GM21737 (cell line): ENCODE results near the gene C1orf226.

Experiments
- ATAC-seq: cut with Tn5 transposase; IDR thresholded peaks from one replicate; pipeline ENCODE4 v1.9.1; 2021; ENCODE audit warnings: mild to moderate bottlenecking, moderate library complexity; ENCODE audit not compliant: unreplicated experiment

C1orf226 gene

GRCh38 chr1:162365284-162366020, 16.1 kb upstream of the C1orf226 start:
- ATAC-seq = no peak

DNA sequence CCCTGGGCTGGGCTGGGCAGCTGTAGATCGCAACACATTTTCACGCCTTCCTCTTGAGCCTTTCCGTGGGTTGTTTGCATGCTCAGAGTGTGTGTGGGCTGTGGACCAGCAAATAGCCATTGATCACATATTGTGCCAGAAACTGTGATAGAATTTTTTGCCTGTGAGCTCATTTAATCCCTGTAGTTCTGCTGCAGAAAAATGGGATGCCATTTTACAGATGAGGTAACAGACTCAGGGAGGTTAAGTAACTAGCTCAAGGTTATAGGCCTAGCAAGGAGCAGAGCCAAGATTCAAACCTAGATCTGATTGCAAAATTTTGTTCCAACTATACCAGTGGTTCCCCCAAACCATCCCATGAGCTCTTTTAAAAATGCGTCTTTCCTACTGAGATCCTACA, 15.4 kb upstream of the C1orf226 start:
- ATAC-seq = no peak

DNA sequence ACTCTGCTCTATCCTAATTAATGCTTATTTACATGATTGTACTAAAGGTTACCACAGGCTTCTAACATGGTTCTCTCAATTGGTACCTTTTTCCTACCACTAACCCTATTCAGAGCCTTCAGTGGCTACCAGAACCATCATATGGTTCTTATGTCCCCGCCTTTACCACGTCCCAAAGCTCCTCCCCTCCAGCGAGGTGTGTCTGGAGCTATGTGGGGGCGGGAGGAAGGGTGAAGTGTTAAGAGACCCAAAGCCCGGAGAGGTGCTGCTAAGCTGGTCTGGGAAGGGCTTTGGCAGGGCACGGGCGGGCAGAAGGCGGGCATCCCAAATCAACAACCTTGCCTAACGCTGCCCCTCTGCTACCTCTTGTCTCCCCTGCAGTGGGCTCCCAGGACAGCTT, 14.9 kb upstream of the C1orf226 start:
- ATAC-seq = no peak

DNA sequence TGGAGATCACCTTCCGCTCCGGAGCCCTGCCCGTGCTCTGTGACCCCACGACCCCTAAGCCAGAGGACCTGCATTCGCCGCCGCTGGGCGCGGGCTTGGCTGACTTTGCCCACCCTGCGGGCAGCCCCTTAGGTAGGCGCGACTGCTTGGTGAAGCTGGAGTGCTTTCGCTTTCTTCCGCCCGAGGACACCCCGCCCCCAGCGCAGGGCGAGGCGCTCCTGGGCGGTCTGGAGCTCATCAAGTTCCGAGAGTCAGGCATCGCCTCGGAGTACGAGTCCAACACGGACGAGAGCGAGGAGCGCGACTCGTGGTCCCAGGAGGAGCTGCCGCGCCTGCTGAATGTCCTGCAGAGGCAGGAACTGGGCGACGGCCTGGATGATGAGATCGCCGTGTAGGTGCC, 14.5 kb upstream of the C1orf226 start:
- no peak for ATAC-seq

GRCh38 chr1:162367772-162368171, 13.8 kb upstream of the C1orf226 start:
- ATAC-seq = no peak

- ATAC-seq = no peak
These were observed 13.1 kb upstream of the C1orf226 start for GRCh38 chr1:162368451-162368850.

DNA sequence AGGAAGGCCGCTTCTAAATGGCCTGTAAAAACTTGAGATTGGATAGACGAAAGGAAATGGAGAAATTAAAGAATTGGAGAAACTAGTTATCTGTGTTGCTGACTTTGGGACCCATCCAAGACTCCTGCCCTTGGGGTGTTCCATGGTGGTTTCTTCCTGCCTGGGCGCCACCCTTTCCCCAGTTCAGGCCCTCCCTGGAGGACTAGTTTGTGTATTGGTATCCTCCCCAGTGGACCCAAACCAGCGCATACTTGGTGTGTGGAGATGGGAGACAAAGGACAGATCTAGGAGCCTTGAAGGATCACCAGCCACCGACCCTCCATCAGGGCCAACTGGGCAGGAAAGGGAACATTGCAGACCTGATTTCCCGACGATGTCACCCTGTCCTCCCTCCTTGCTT, 12.0 kb upstream of the C1orf226 start:
- no peak for ATAC-seq

DNA sequence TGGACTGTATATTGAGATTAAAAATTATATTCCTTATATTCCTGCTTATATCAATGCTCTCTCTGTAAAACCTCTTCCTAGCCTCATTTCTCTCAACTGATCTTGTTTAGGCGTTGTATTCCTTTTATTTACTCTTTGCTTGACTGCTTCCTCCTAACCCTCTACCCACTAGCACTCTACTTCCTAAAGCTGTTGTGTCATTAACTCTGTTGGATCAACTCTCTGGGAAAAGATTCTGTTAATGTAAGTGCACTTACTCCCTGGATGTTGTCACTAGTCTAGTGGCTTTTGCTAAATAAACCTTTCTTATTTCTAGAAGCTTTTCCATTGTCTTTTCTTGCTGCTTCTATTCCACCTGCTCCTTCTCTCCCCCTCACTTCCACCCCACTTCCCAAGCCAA, 11.4 kb upstream of the C1orf226 start:
- no peak for ATAC-seq

DNA sequence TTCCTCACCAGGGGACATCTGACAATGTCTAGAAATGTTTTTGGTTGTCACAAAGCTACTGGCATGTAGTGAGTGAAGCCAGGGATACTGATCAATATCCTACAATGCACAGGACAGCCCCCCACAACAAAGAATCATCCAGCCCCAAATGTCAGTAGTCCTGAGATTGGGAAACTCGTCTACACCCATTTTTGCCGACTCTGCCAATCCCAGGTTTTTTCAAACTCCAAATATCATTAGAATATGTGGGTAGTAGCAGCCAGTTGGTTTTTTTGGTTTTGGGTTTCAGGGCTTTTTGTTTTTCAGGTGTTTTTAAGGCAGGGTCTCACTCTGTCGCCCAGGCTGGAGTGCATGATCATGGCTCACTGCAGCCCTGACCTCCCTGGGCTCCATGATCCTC, 10.8 kb upstream of the C1orf226 start:
- no peak for ATAC-seq

DNA sequence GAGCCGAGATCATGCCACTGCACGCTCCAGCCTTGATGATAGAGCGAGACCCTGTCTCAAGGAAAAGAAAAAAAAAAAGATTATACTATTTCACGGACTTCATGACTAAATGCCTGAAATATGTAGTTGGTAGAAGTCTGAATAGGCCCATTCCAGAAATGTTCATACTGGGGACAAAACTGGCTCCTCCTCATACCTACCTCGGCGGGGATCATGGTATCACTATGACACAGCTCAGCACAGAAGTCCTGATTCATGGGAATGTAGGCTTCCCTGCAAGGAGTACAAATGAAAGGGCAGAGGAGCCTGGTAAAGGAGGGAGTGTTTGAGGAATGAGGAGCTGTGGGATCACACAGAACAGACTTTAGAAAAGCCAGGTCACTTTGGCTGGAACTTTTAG, 9.9 kb upstream of the C1orf226 start:
- no peak for ATAC-seq

DNA sequence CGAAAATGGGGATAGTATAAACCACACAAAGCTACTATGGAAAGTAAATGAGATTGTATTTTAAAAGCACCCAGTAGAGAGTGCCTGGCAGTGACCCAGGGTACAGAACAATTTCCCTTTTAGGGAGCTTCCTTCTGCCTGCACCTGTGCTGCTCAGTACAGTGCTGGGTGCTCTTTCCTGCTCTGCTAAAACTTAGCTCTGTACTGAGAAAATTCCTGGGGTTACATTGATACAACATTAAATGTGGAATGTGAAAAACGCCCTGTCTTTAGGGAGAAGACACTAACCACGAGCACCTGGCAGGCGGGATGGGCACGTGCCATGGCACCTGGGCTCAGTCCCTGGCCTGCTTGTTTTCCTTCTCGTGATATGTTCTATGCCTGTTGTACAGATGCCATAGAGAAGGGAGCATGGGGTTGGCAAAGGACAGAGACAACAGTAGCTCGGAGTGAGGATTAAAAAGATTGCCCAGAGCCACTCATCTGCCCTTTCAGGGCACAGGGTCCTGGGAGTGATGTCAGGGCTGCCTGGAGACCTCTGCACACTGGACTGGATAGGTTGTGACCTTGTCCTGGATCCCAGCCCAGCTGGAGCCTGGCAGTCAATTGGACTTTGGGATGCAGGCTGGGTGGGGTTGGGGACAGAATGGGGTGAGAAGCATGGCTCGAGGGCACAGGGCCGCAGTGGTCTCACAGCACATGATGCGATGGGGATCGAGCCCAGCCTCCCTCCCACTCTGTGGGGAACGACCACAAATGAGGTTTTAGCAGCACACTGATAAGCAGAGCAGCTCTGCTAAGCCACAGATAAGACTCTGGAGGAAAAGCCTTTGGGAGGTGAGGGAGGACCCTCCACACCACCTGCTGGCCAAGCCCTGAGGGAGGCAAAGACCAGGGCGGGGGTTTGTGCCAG, 9.1 kb upstream of the C1orf226 start:
- ATAC-seq = no peak

DNA sequence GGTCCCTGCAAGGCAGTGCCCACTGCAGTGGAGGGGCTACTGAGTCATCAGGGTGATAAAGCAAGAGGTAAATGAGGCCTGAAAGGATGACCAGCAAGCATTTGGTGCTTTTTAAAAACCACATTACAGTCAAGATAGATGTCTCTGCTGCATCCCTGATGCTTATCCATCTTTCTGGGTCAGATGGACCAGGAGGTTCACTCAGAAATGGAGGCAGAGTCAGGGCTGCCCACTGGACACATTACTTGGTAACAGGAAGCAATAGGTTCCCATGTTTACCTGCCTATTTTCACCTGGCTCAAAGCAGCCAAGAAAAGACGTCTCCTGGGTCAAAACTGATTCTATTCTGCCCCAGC, 8.5 kb upstream of the C1orf226 start:
- ATAC-seq = no peak

GRCh38 chr1:162373541-162374260, 7.8 kb upstream of the C1orf226 start:
- ATAC-seq = no peak

- ATAC-seq = no peak
These were observed 7.1 kb upstream of the C1orf226 start for GRCh38 chr1:162374406-162374805.

GRCh38 chr1:162375463-162375862, 6.1 kb upstream of the C1orf226 start:
- no peak for ATAC-seq

- ATAC-seq = no peak
These were observed 4.8 kb upstream of the C1orf226 start, which contains the start of gene SPATA46 for GRCh38 chr1:162376691-162377090. Gene SPATA46 (minus strand): TSS chr1:162376854. CDS start chr1:162376790, 64 bp downstream.

GRCh38 chr1:162380061-162380846, 1.3 kb upstream of the C1orf226 start:
- ATAC-seq = no peak

- no peak for ATAC-seq
These were observed 618 bp downstream of the C1orf226 start for GRCh38 chr1:162381941-162382750.

DNA sequence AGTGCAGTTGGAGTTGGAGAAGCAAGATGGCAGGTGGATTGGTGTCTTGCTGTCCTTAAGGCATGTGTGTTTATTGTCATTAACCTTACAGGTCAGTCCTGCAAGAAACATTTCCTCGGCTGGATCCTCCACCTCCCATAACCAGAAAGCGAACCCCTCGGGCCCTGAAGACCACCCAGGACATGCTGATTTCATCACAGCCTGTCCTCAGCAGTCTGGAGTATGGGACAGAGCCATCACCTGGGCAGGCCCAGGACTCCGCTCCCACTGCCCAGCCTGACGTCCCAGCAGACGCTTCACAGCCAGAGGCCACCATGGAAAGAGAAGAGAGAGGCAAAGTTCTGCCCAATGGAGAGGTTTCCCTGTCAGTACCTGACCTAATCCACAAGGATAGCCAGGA, 1.6 kb downstream of the C1orf226 start:
- no peak for ATAC-seq

- no peak for ATAC-seq
These were observed 2.0 kb downstream of the C1orf226 start for GRCh38 chr1:162383516-162383915.
